GM12874 (cell line): ENCODE measurements around the gene MAP4K4.

ENCODE experiments used
- CTCF ChIP-seq: IDR thresholded peaks from 2 replicates; pipeline ENCODE4 v1.5.1; 2011; ENCODE audit warnings: low read depth, mild to moderate bottlenecking, control low read depth, low read length, moderate library complexity; ENCODE audit not compliant: insufficient read depth

The MAP4K4 gene

GRCh38 chr2:101832114-101832513, 134.6 kb downstream of the MAP4K4 start:
- TF ChIP-seq CTCF: no peak

- no peak for TF ChIP-seq CTCF
Observed at GRCh38 chr2:101833890-101834523, 136.5 kb downstream of the MAP4K4 start.

- TF ChIP-seq CTCF: no peak
Observed at GRCh38 chr2:101837354-101837753, 139.8 kb downstream of the MAP4K4 start.

- TF ChIP-seq CTCF: no peak
Observed at GRCh38 chr2:101841679-101842327, 144.3 kb downstream of the MAP4K4 start.

GRCh38 chr2:101842471-101842870, 145.0 kb downstream of the MAP4K4 start:
- no peak for TF ChIP-seq CTCF

- no peak for TF ChIP-seq CTCF
Observed at GRCh38 chr2:101843048-101843447, 145.5 kb downstream of the MAP4K4 start.

- TF ChIP-seq CTCF: no peak
Observed at GRCh38 chr2:101843471-101843870, 146.0 kb downstream of the MAP4K4 start.
